8988T (cell line): ENCODE data around the gene TIMM44.

Source experiments
- DNase-seq: peaks from one replicate; pipeline ENCODE4 v3.0.0; 2011

Gene TIMM44

GRCh38 chr19:7943444-7944176, at the start of gene TIMM44:
TSS of gene TIMM44 (minus strand) at chr19:7943666. CDS start at chr19:7943651, 15 bp downstream.
- peak; percentile 63 for DNase-seq

- no peak for DNase-seq
Measured at GRCh38 chr19:7992575-7992974, 49.1 kb upstream of the TIMM44 start.

- no peak for DNase-seq
Measured at GRCh38 chr19:7989071-7989575, 45.7 kb upstream of the TIMM44 start.

- DNase-seq: no peak
Measured at GRCh38 chr19:7988307-7988706, 44.8 kb upstream of the TIMM44 start.

- DNase-seq: no peak
Measured at GRCh38 chr19:7987114-7987768, 43.8 kb upstream of the TIMM44 start.

GRCh38 chr19:7986321-7987113, 43.1 kb upstream of the TIMM44 start:
- no peak for DNase-seq

GRCh38 chr19:7985481-7985911, 42.0 kb upstream of the TIMM44 start:
- no peak for DNase-seq

GRCh38 chr19:7983995-7984837, 40.8 kb upstream of the TIMM44 start:
- DNase-seq: no peak

GRCh38 chr19:7983286-7983950, 40.0 kb upstream of the TIMM44 start:
- DNase-seq: no peak

- no peak for DNase-seq
Measured at GRCh38 chr19:7982651-7983099, 39.2 kb upstream of the TIMM44 start.

- no peak for DNase-seq
Measured at GRCh38 chr19:7982103-7982502, 38.6 kb upstream of the TIMM44 start.

- DNase-seq: no peak
Measured at GRCh38 chr19:7981661-7982060, 38.2 kb upstream of the TIMM44 start.

GRCh38 chr19:7981199-7981598, 37.7 kb upstream of the TIMM44 start:
- no peak for DNase-seq

GRCh38 chr19:7980635-7981121, 37.2 kb upstream of the TIMM44 start:
- no peak for DNase-seq

GRCh38 chr19:7980168-7980567, 36.7 kb upstream of the TIMM44 start:
- no peak for DNase-seq

- DNase-seq: no peak
Measured at GRCh38 chr19:7979559-7979958, 36.1 kb upstream of the TIMM44 start.

- DNase-seq: no peak
Measured at GRCh38 chr19:7979011-7979410, 35.5 kb upstream of the TIMM44 start.

- no peak for DNase-seq
Measured at GRCh38 chr19:7978179-7978825, 34.8 kb upstream of the TIMM44 start.

- no peak for DNase-seq
Measured at GRCh38 chr19:7977723-7978040, 34.2 kb upstream of the TIMM44 start.

GRCh38 chr19:7977021-7977722, 33.7 kb upstream of the TIMM44 start:
- DNase-seq: no peak

- DNase-seq: no peak
Measured at GRCh38 chr19:7976461-7976860, 33.0 kb upstream of the TIMM44 start.
